ENCODE data around the gene ZNF471.
A peak's percentile ranks its signal among the peaks of the same experiment; 100 is the strongest.

The ZNF471 gene

GRCh38 chr19:56507446-56508289, at the start of gene ZNF471:
Gene ZNF471 (plus strand): TSS chr19:56507855. CDS start chr19:56511572, 3,717 bp downstream.
- peak; percentile 67 for DNase-seq

DNA sequence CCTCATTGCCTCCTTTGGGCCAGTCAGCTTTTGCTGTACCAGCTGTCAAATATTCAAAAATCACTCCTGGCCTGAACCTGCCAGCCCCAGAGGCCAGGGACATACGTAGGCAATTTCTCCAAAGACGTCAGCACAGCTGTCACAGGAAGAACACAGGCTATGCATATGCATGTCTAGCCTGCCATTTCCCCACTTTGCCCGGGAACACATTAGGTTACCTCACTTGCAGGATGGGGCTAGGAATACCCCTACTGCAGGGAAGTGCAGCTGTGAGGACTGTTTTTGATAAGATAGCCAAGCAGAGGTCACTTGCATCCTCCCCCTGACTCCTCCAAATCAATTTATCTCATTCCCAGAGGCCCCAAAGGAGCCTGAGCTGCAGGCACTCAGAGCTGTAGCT, 33.3 kb upstream of the ZNF471 start:
- no peak for DNase-seq

GRCh38 chr19:56476093-56476492, 31.6 kb upstream of the ZNF471 start:
- DNase-seq, result no peak

DNA sequence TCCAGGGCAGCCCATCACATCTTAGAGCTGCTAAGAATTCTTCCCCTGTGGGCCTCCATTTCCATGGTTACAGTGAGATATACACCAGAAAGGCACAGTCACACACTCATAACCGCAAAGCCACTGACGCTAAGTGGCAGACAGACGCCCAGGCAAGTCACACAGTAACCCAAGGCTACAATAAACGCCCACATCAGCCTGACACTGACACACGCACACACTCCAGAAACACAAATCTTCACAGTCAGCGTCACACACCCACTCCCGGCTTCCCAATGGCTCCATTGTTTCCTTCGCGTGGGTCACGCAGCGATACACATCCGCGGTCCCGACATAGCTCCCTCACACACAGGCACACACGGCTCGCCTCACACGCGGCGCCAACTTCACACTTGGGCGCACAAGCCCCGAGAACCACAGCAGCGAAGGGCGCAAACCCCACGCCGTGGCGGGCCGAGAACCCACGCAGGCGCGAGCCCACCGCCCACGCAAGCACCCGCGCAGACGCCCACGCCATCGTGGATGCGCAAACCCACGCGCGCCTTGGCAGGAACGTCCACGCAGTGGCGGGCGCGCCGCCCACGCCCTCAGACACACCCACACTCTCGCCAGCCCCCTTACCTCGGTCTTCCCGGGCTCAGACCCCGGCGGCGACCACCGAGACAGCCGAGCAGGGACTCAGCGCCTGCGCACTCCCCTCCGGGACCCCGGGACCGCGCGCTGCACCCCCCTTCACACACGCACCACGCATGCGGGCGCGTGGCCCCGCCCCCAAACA, 30.8 kb upstream of the ZNF471 start, which contains the start of gene ZNF667:
Gene ZNF667 (minus strand): TSS at position 695 of the 778 bp plus-strand sequence. CDS start 14,975 bp downstream, outside the sequence.
- no peak for DNase-seq

- DNase-seq, result no peak
Measured at GRCh38 chr19:56477429-56478338, 30.0 kb upstream of the ZNF471 start.

- DNase-seq, result no peak
Measured at GRCh38 chr19:56491399-56491798, 16.3 kb upstream of the ZNF471 start.

GRCh38 chr19:56504581-56504980, 3.1 kb upstream of the ZNF471 start:
- DNase-seq, result no peak

DNA sequence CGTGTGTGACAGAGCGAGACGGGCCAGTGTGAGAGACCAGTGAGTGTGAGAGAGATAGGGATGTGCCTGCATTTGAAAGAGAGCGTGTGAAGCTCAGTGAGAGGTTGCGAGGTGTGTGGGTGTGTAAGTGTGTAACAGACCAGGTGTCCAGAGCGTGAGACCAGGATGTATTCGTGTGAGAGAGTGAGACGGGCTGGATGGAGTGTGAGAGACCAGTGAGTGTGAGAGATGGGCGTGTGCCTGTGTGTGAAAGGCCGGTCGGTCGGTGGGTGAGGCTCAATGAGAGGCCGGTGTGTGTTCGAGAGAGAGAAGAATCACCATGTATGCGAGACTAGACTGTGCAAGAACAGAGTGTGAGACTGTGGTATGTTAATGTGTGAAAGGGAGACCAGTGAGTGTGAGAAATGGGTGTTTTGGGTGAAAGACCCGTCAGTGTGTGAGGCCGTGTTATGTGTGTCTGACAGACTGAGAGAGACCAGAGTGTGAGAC, 679 bp downstream of the ZNF471 start:
- no peak for DNase-seq

- no peak for DNase-seq
Measured at GRCh38 chr19:56525214-56525860, 17.7 kb downstream of the ZNF471 start.

- no peak for DNase-seq
Measured at GRCh38 chr19:56537442-56537841, 29.8 kb downstream of the ZNF471 start.

GRCh38 chr19:56538254-56538760, 30.7 kb downstream of the ZNF471 start:
- DNase-seq, result peak; percentile 89

GRCh38 chr19:56538761-56539263, 31.2 kb downstream of the ZNF471 start, which contains the start of gene ZFP28:
Gene ZFP28 (plus strand): TSS chr19:56538948. CDS start chr19:56539019, 71 bp downstream.
- DNase-seq, result no peak

- DNase-seq, result no peak
Measured at GRCh38 chr19:56543776-56544175, 36.1 kb downstream of the ZNF471 start.

DNA sequence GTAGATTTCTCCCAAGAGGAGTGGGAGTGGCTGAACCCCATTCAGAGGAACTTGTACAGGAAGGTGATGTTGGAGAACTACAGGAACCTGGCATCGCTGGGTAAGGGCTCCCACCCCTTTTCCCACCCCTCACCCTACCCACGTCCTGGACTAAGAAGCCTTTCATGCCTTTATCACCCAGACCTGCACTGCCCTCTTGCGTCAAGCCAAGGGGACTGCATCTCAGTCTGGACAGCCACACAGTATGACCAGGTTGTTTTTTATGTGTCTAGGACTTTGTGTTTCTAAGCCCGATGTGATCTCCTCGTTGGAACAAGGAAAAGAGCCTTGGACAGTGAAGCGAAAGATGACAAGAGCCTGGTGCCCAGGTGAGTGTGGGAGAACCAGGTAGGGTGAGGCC, 39.9 kb downstream of the ZNF471 start:
- DNase-seq, result no peak

- no peak for DNase-seq
Measured at GRCh38 chr19:56554272-56554869, 46.7 kb downstream of the ZNF471 start.

- no peak for DNase-seq
Measured at GRCh38 chr19:56562766-56563165, 55.1 kb downstream of the ZNF471 start.

DNA sequence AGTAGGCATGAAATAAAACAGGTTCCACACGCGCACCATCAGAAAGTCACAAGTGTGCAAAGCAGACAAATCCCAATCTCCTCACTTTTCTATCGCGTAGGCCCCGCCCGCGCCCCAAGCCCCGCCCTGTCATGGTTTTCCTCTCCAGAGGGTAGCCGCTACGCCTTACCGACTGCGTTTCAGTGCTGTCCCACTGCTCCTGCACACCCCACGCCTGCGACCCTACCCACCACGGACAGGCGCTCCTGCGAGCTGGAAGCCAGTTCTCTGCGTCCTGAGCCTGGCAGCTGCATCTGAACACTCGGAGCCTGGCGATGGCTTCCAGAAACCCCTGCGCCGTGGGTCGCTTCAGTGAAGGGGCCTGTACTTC, 59.2 kb downstream of the ZNF471 start:
- no peak for DNase-seq

DNA sequence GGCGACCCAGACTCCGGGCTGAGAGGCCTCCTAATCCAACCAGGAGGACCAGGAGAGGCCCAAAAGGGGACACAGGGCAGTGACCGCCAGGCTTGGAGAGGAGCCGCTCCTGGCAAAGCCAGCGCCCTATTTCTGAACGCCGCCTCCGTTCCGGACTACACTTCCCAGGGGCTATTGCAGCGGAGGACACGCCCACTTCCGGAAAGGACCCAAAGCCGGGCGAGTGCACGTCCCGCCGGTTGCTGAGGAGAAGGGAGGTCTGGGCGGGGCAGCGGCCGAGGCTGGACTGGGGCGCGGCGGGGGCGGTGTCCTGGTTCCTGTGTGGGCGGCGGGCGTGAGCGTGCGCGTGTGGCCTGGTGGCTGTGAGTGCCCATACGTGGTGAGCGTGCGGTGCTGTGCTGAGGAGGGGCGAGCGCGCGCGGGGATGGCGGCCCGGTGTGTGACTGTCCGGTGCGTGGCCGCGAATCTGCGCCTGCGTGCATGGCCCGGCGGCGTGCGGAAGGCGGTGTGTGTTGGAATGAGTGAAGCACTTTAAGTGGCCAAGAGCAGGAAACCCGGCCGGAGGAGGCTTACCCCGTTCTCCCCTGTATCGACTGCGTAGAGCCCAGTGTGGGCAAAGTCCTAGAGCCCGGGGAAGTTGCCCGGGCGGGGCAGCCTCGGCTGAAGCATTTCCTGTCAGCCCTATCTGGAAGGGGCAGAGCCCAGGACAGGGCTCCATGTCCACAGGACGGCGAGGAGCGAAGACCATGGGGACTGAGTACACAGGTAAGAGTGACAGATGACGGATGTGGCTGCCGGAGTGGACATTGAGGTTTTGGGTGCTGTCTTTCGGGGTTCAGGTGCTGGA, 59.8 kb downstream of the ZNF471 start, which contains the start of gene ZNF470:
Gene ZNF470 (plus strand): TSS at position 195 of the 847 bp plus-strand sequence. CDS start 2,844 bp downstream, outside the sequence.
- DNase-seq, result peak; percentile 79

DNA sequence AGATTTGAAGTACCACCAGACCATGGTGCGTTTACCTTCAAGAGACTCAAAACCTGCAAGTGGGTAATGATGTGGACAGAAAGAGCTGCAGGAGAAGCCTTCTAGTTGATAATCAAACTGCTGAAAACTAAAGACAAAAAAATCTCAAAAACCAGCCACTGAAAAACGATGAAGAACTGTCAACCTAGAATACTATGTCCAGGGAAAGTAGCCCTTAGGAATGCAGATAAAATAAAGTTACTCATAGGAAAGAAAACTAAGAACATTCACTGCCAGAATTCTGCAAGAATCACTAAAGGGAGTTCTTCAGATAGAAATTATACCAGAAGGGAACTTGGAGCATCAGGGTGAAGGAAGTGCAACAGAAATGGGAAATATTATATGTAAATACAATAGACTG, 64.9 kb downstream of the ZNF471 start:
- no peak for DNase-seq

- no peak for DNase-seq
Measured at GRCh38 chr19:56573914-56574313, 66.3 kb downstream of the ZNF471 start.
